ENCODE results near the gene EDARADD.
"Not testable (repeated sequence)": the region's sequence is repeated elsewhere in the genome, so short reads cannot be mapped to it uniquely, and the experiment has no call there.

EDARADD gene

GRCh38 chr1:236393681-236394481 is at the start of gene EDARADD:
EDARADD (plus strand) TSS chr1:236394286; CDS start chr1:236394445, 159 bp downstream.
- DNase-seq (ENCODE audit: low spot score) (no peak), FAIRE-seq (no peak)

- DNase-seq (ENCODE audit: low spot score), result no peak
- no peak for FAIRE-seq
Measured at GRCh38 chr1:236345728-236346127, 48.4 kb upstream of the EDARADD start.

- DNase-seq (ENCODE audit: low spot score), result no peak
- no peak for FAIRE-seq
Measured at GRCh38 chr1:236348071-236348470, 46.0 kb upstream of the EDARADD start.

GRCh38 chr1:236350308-236350707 is 43.8 kb upstream of the EDARADD start:
- no peak for FAIRE-seq

GRCh38 chr1:236351875-236352573 is 42.1 kb upstream of the EDARADD start:
- no peak for FAIRE-seq
- no peak for DNase-seq (ENCODE audit: low spot score)

More at GRCh38 chr1:236350308-236350707, 43.8 kb upstream of the EDARADD start:
- DNase-seq (ENCODE audit: low spot score), result no peak

- not testable (repeated sequence) for DNase-seq (ENCODE audit: low spot score); FAIRE-seq
Measured at GRCh38 chr1:236352747-236353146, 41.3 kb upstream of the EDARADD start.

- no peak for DNase-seq (ENCODE audit: low spot score)
- FAIRE-seq, result no peak
Measured at GRCh38 chr1:236353813-236354212, 40.3 kb upstream of the EDARADD start.

- DNase-seq (ENCODE audit: low spot score), result no peak
- no peak for FAIRE-seq
Measured at GRCh38 chr1:236354330-236355147, 39.5 kb upstream of the EDARADD start.

GRCh38 chr1:236356141-236356540 is 37.9 kb upstream of the EDARADD start:
- FAIRE-seq, result no peak
- DNase-seq (ENCODE audit: low spot score), result no peak

GRCh38 chr1:236361909-236362590 is 32.0 kb upstream of the EDARADD start:
- DNase-seq (ENCODE audit: low spot score) (no peak), FAIRE-seq (no peak)

GRCh38 chr1:236363237-236363636 is 30.8 kb upstream of the EDARADD start:
- FAIRE-seq (no peak), DNase-seq (ENCODE audit: low spot score) (no peak)

GRCh38 chr1:236365999-236366570 is 28.0 kb upstream of the EDARADD start:
- DNase-seq (ENCODE audit: low spot score) (no peak), FAIRE-seq (no peak)

- not testable (repeated sequence) for DNase-seq (ENCODE audit: low spot score); FAIRE-seq
Measured at GRCh38 chr1:236366681-236367080, 27.4 kb upstream of the EDARADD start.

- FAIRE-seq, result no peak
Measured at GRCh38 chr1:236370420-236370819, 23.7 kb upstream of the EDARADD start.

GRCh38 chr1:236371083-236371482 is 23.0 kb upstream of the EDARADD start:
- DNase-seq (ENCODE audit: low spot score), result no peak

More at GRCh38 chr1:236370420-236370819, 23.7 kb upstream of the EDARADD start:
- DNase-seq (ENCODE audit: low spot score), result no peak

GRCh38 chr1:236377832-236378535 is 16.1 kb upstream of the EDARADD start:
- DNase-seq (ENCODE audit: low spot score) (no peak), FAIRE-seq (no peak)

More at GRCh38 chr1:236371083-236371482, 23.0 kb upstream of the EDARADD start:
- FAIRE-seq, result no peak

- FAIRE-seq (no peak), DNase-seq (ENCODE audit: low spot score) (no peak)
Measured at GRCh38 chr1:236381565-236382158, 12.4 kb upstream of the EDARADD start.

GRCh38 chr1:236388332-236388731 is 5.8 kb upstream of the EDARADD start:
- DNase-seq (ENCODE audit: low spot score) (no peak), FAIRE-seq (no peak)

- no peak for DNase-seq (ENCODE audit: low spot score)
Measured at GRCh38 chr1:236389253-236389652, 4.8 kb upstream of the EDARADD start.

GRCh38 chr1:236391008-236391407 is 3.1 kb upstream of the EDARADD start:
- FAIRE-seq, result no peak
- no peak for DNase-seq (ENCODE audit: low spot score)

More at GRCh38 chr1:236389253-236389652, 4.8 kb upstream of the EDARADD start:
- FAIRE-seq, result no peak
